MM.1S (cell line): Measurements from ENCODE around the gene XRCC4.

Source experiments
- EZH2phosphoT487 ChIP-seq: fragments of 300-600 bp; sonication (generic); IDR thresholded peaks from 2 replicates; pipeline ENCODE4 v1.6.1; 2018; ENCODE audit warnings: antibody characterized with exemption, low read length
- TF ChIP-seq, protein P1 (sequence below): fragments of 300-600 bp; sonication (generic); IDR thresholded peaks from 2 replicates; pipeline ENCODE4 v1.5.1; 2016; ENCODE audit warnings: antibody characterized with exemption, low read length, mixed read lengths

DNA sequence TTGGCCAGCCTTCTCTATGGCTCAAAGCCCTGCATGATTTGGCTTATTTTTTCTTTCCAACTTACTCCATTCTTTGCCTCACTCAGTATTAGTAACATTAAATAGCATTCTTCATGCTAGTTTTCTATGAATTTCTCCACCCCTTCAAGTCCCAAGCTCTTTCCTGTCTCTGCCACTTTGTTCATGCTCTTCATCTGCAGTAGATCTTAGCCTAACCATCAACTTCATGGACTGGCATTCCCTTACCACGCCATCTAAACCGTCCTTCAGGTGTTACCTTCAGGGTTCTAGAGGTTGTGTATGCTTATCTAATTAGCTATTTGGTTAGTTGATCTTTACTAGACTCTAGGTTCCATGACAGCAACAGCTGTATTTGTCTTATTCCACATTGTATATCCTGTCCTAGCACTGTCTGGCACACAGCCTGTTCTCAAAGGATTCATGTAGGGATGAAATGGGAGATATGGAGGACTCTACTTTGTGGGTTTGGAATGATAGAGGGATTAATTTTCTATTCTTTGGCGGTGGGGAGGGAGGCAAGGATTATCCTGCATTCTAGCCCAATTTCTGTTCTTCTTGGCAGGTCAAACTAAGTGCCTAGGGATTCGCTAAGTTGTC, 26.5 kb upstream of the XRCC4 start:
- TF ChIP-seq EZH2phosphoT487: no peak
- TF ChIP-seq, protein P1, sequence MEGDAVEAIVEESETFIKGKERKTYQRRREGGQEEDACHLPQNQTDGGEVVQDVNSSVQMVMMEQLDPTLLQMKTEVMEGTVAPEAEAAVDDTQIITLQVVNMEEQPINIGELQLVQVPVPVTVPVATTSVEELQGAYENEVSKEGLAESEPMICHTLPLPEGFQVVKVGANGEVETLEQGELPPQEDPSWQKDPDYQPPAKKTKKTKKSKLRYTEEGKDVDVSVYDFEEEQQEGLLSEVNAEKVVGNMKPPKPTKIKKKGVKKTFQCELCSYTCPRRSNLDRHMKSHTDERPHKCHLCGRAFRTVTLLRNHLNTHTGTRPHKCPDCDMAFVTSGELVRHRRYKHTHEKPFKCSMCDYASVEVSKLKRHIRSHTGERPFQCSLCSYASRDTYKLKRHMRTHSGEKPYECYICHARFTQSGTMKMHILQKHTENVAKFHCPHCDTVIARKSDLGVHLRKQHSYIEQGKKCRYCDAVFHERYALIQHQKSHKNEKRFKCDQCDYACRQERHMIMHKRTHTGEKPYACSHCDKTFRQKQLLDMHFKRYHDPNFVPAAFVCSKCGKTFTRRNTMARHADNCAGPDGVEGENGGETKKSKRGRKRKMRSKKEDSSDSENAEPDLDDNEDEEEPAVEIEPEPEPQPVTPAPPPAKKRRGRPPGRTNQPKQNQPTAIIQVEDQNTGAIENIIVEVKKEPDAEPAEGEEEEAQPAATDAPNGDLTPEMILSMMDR: no peak
